Pancreas (tissue), 10 donors: ENCODE results near the gene DNAJC22. TPM values are rescaled to one million over a fixed set of nuclear protein-coding genes. Genes with fewer than 3 reads are reported as not detected.
A peak's percentile ranks its signal among the peaks of the same experiment; 100 is the strongest.

ENCODE experiments used
- ATAC-seq, 4 donors: fragments of 200-7000 bp; cut with Tn5 transposase; one replicate each; pipeline versions ENCODE4 v1.8.0 to v1.9.1; 2020; ENCODE audit warnings: mild to moderate bottlenecking in 4 of 4, moderate library complexity in 4 of 4
- DNase-seq, 6 donors: peaks; one replicate each; pipeline ENCODE4 v3.0.0-alpha.2; 2020
- FAIRE-seq: peaks from 2 replicates; lab custom pipeline; 2012; peaks lifted over from hg19 to GRCh38; lab: Jason Lieb, UNC
- H3K27ac ChIP-seq, 4 donors: fragments of 200-600 bp; sonication (generic); 1 replicate in 3 of 4; 2 replicates in 1 of 4; pipeline versions ENCODE4 v1.5.0 to v1.8.0; 2020
- H3K27me3 ChIP-seq, 4 donors: fragments of 200-600 bp; one replicate each; pipeline ENCODE4 v1.8.0; 2021
- H3K36me3 ChIP-seq, 3 donors: fragments of 200-600 bp; sonication (generic) in 1 of 3; one replicate each; pipeline versions ENCODE4 v1.5.0 to v1.8.0; 2020 to 2021
- H3K4me1 ChIP-seq, 3 donors: fragments of 200-600 bp; one replicate each; pipeline ENCODE4 v1.8.0; 2021
- H3K4me3 ChIP-seq, 4 donors: fragments of 200-600 bp; sonication (generic) in 2 of 4; one replicate each; pipeline versions ENCODE4 v1.5.0 to v1.8.0; 2020 to 2021
- H3K9me3 ChIP-seq, 4 donors: fragments of 200-600 bp; one replicate each; pipeline ENCODE4 v1.8.0; 2021
- WGBS, 2 donors: extraction: QIAGEN DNeasy Blood & Tissue Kit; methylation state at CpG; one replicate each; pipeline ENCODE4 v1.1.7; 2013; 5-methylcytosine and 5-hydroxymethylcytosine counted together
- intact Hi-C, 3 donors: fragments of 100-400 bp; cut with DNase I; formaldehyde crosslinking; loops; one replicate each; pipeline versions ENCODE4 v1.11.1 to v1.14.2; 2022
- polyA plus RNA-seq, 2 donors: library from polyadenylated mRNA; stranded (reverse); fragments of 200-250 nt; gene quantifications; one replicate each; pipeline ENCODE4 v1.2.3, GENCODE V29; 2013
- total RNA-seq, 6 donors: library from RNA; stranded (reverse); fragmentation: NEBNext Ultra II Directional in 4 of 6; extraction: Animal tissue kit (Norgen Biotek cat#: 25700) in 4 of 6; gene quantifications; one replicate each; pipeline versions ENCODE4 v1.2.1 to v1.2.4, GENCODE V29; 2021 to 2023
- TF ChIP-seq, protein P1 (sequence below), 4 donors: fragments of 200-600 bp; sonication (generic) in 3 of 4; IDR thresholded peaks; one replicate each; pipeline versions ENCODE4 v1.5.0 to v1.8.0; 2021; ENCODE audit warnings: antibody characterized with exemption in 4 of 4
- donor health status: healthy with polysubstance abuse.
- donor health status: DM: no; HTN: no; CAD: no; lungs with moderate emphysema.
- donor health status: DM: no; HTN: no; CAD: no.
- donor health status: control.
- donor health status: control.
- donor health status: Bipolar disorder and iron deficiency.
- donor health status: DM: yes; HTN: yes; CAD: no.
- donor health status: DM: no; HTN: no; CAD: no.
- donor health status: DM: no; HTN: no; CAD: no.
- donor health status: DM: yes; HTN: yes; CAD: no.

The DNAJC22 gene
- total and polyA plus RNA-seq, 8 donors: 4.0 to 11.9 (median 7.5) TPM

- peak; percentile 73 to 97 (median 95) for ATAC-seq
- WGBS, 2 donors: 11 to 15% methylated on average over 7 of the region's 7 CpGs
- DNase-seq: peak in 2 of 6 donors; percentile 34 to 58
- no peak overlapping the region for H3K4me3 ChIP-seq
- no peaks in the 10 kb centered on the region for H3K4me1 ChIP-seq
- intact Hi-C loops: loop anchor here in 2 of 3 donors (5.0 to 10.0 kb wide), 2 partner anchors 154 to 216 kb away; no protein-coding TSS in a partner anchor
- H3K27me3 ChIP-seq: no peaks in the 10 kb centered on the region
- H3K9me3 ChIP-seq: no peaks in the 10 kb centered on the region
- no peak overlapping the region for H3K27ac ChIP-seq
- TF ChIP-seq, protein P1, sequence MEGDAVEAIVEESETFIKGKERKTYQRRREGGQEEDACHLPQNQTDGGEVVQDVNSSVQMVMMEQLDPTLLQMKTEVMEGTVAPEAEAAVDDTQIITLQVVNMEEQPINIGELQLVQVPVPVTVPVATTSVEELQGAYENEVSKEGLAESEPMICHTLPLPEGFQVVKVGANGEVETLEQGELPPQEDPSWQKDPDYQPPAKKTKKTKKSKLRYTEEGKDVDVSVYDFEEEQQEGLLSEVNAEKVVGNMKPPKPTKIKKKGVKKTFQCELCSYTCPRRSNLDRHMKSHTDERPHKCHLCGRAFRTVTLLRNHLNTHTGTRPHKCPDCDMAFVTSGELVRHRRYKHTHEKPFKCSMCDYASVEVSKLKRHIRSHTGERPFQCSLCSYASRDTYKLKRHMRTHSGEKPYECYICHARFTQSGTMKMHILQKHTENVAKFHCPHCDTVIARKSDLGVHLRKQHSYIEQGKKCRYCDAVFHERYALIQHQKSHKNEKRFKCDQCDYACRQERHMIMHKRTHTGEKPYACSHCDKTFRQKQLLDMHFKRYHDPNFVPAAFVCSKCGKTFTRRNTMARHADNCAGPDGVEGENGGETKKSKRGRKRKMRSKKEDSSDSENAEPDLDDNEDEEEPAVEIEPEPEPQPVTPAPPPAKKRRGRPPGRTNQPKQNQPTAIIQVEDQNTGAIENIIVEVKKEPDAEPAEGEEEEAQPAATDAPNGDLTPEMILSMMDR (IDR thresholded peaks at IDR 0.05): peak; percentile 35 to 71 (median 43)
- no peaks in the 10 kb centered on the region for H3K36me3 ChIP-seq
- FAIRE-seq: no peak
Measured at GRCh38 chr12:49358483-49359141, 11.9 kb downstream of the DNAJC22 start.

DNA sequence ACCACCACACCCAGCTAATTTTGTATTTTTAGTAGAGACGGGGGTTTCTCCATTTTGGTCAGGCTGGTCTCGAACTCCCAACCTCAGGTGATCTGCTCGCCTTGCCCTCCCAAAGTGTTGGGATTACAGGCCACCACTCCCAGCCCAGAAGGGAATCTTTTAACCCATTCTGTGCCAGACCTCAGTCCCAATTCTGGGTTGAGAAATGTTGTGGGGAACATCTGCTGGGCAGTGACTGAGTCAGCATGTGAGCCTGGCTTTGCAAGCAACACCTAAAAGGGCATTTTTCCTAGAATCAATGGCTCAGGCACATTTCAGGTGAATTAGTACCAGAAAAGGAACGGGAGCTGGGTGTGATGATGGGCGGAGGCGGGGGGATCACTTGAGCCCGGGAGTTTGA is 13.0 kb downstream of the DNAJC22 start:
- intact Hi-C loops: loop anchor here in 2 of 3 donors (5.0 to 10.0 kb wide), 2 partner anchors 153 to 215 kb away; no protein-coding TSS in a partner anchor
- no peak for ATAC-seq
- TF ChIP-seq, protein P1 (IDR thresholded peaks at IDR 0.05): no peak
- FAIRE-seq: no peak
- Histone ChIP-seq H3K27ac (no peak overlapping the region), H3K4me3 (no peak overlapping the region), H3K9me3 (no peaks in the 10 kb centered on the region), H3K36me3 (no peaks in the 10 kb centered on the region), H3K27me3 (no peaks in the 10 kb centered on the region), H3K4me1 (no peaks in the 10 kb centered on the region)
- WGBS, 2 donors: 72 to 78% methylated on average over 7 of the region's 7 CpGs
- no peak for DNase-seq

GRCh38 chr12:49362077-49362476 is 15.4 kb downstream of the DNAJC22 start:
- TF ChIP-seq, protein P1 (IDR thresholded peaks at IDR 0.05): no peak
- Histone ChIP-seq H3K27ac (no peak overlapping the region), H3K27me3 (no peaks in the 10 kb centered on the region), H3K4me1 (no peaks in the 10 kb centered on the region), H3K36me3 (no peaks in the 10 kb centered on the region), H3K9me3 (no peaks in the 10 kb centered on the region), H3K4me3 (no peak overlapping the region)
- WGBS, 2 donors: 90 to 93% methylated on average over 1 of the region's 1 CpG
- ATAC-seq (no peak), DNase-seq (no peak), FAIRE-seq (no peak)
- intact Hi-C loops: loop anchor here in 1 of 3 donors (10.0 kb wide), 1 partner anchor 213 kb away; no protein-coding TSS in a partner anchor

- no peak for FAIRE-seq
Measured at GRCh38 chr12:49364989-49365388, 18.3 kb downstream of the DNAJC22 start.

More at GRCh38 chr12:49364989-49365388, 18.3 kb downstream of the DNAJC22 start:
- H3K4me3 ChIP-seq: no peak overlapping the region
- no peaks in the 10 kb centered on the region for H3K27me3 ChIP-seq
- TF ChIP-seq, protein P1 (IDR thresholded peaks at IDR 0.05): no peak
- H3K27ac ChIP-seq: no peak overlapping the region
- no peaks in the 10 kb centered on the region for H3K9me3 ChIP-seq
- DNase-seq (no peak), ATAC-seq (no peak)
- H3K36me3 ChIP-seq: no peaks in the 10 kb centered on the region
- 87 to 93% methylated on average over 1 of the region's 1 CpG for WGBS, 2 donors
- intact Hi-C loops: loop anchor here in 1 of 3 donors (10.0 kb wide), 1 partner anchor 210 kb away; no protein-coding TSS in a partner anchor
- peaks cover 0 to 12% (median 11%) of the 10 kb centered on the region in 3 donors for H3K4me1 ChIP-seq
